Measurements from ENCODE around the gene ZNF565. TPM values are rescaled to one million over a fixed set of nuclear protein-coding genes. Genes with fewer than 3 reads are reported as not detected.

Gene ZNF565
- total RNA-seq, 4 donors from 2014 or later = 1.4 to 4.5 (median 3.7) TPM

DNA sequence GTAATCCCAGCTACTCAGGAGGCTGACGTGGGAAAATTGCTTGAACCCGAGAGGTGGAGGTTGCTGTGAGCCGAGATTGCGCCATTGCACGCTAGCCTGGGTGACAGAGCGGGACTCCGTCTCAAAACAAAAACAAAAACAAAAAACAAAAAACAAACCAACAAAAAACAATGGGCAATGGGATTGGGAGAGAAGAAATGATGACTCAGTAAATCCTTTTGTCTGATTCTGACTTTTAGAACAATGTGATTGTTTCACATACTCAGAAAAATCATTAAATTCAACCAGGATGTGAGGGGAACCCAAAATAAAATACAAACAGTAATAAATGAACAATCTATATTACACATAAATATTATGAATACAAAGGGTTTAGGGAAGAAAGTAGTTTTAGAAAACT is 5.1 kb downstream of the ZNF565 start:
- TF ChIP-seq POLR2A (IDR thresholded peaks at IDR 0.05) = no peak
- TF ChIP-seq, protein P1, sequence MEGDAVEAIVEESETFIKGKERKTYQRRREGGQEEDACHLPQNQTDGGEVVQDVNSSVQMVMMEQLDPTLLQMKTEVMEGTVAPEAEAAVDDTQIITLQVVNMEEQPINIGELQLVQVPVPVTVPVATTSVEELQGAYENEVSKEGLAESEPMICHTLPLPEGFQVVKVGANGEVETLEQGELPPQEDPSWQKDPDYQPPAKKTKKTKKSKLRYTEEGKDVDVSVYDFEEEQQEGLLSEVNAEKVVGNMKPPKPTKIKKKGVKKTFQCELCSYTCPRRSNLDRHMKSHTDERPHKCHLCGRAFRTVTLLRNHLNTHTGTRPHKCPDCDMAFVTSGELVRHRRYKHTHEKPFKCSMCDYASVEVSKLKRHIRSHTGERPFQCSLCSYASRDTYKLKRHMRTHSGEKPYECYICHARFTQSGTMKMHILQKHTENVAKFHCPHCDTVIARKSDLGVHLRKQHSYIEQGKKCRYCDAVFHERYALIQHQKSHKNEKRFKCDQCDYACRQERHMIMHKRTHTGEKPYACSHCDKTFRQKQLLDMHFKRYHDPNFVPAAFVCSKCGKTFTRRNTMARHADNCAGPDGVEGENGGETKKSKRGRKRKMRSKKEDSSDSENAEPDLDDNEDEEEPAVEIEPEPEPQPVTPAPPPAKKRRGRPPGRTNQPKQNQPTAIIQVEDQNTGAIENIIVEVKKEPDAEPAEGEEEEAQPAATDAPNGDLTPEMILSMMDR (IDR thresholded peaks at IDR 0.05) = no peak
- WGBS, 2 donors = 97 to 99% methylated on average over 7 of the region's 7 CpGs
- H3K4me3 ChIP-seq (ENCODE audit: low read depth, poor library complexity, severe bottlenecking) = no peak overlapping the region
- DNase-seq (ENCODE audit: low spot score in 2 of 2) = no peak
- intact Hi-C loops (cut with DNase I; ENCODE audit: low total_unique reads) = no loop called here

- TF ChIP-seq POLR2A (IDR thresholded peaks at IDR 0.05) = no peak
- TF ChIP-seq, protein P1 (IDR thresholded peaks at IDR 0.05) = no peak
- 81 to 85% methylated on average over 3 of the region's 3 CpGs for WGBS, 2 donors
- no peak overlapping the region for H3K4me3 ChIP-seq (ENCODE audit: low read depth, poor library complexity, severe bottlenecking)
- intact Hi-C loops (cut with DNase I; ENCODE audit: low total_unique reads) = no loop called here
- no peak for DNase-seq (ENCODE audit: low spot score in 2 of 2)
Observed at GRCh38 chr19:36207605-36208252, 6.7 kb downstream of the ZNF565 start.

DNA sequence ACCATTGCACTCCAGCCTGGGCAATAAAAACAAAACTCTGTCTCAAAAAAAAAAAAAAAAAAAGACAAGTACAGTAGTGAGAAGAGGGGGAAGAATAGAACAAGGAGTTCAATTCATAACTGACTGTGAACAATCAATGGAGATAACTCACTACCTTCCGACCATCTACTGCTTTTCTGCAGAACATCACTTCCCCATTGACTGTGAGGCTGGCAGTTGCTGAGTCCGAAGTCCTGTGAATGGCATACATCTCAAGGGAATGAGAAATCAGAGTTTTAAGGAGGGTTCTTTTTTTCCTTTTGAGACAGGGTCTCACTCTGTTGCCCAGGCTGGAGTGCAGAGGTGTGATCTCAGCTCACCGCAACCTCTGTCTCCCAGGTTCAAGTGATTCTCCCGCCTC is 11.2 kb downstream of the ZNF565 start:
- no peak for DNase-seq (ENCODE audit: low spot score in 2 of 2)
- intact Hi-C loops (cut with DNase I; ENCODE audit: low total_unique reads) = no loop called here
- TF ChIP-seq, protein P1 (IDR thresholded peaks at IDR 0.05) = no peak
- TF ChIP-seq POLR2A (IDR thresholded peaks at IDR 0.05) = no peak
- no peak overlapping the region for H3K4me3 ChIP-seq (ENCODE audit: low read depth, poor library complexity, severe bottlenecking)
- WGBS, 2 donors = 94 to 96% methylated on average over 4 of the region's 4 CpGs

- 91% methylated on average over 6 of the region's 6 CpGs for WGBS, 2 donors
- H3K4me3 ChIP-seq (ENCODE audit: low read depth, poor library complexity, severe bottlenecking) = no peak overlapping the region
- intact Hi-C loops (cut with DNase I; ENCODE audit: low total_unique reads) = no loop called here
- no peak for DNase-seq (ENCODE audit: low spot score in 2 of 2)
- no peak for TF ChIP-seq POLR2A (IDR thresholded peaks at IDR 0.05)
- TF ChIP-seq, protein P1 (IDR thresholded peaks at IDR 0.05) = no peak
Observed at GRCh38 chr19:36201684-36202083, 12.8 kb downstream of the ZNF565 start.

- 90 to 100% methylated on average over 2 of the region's 2 CpGs for WGBS, 2 donors
Observed at GRCh38 chr19:36198119-36198518, 16.3 kb downstream of the ZNF565 start.

More at GRCh38 chr19:36198119-36198518, 16.3 kb downstream of the ZNF565 start:
- TF ChIP-seq POLR2A (IDR thresholded peaks at IDR 0.05) = no peak
- TF ChIP-seq, protein P1 (IDR thresholded peaks at IDR 0.05) = no peak
- H3K4me3 ChIP-seq (ENCODE audit: low read depth, poor library complexity, severe bottlenecking) = no peak overlapping the region
- no peak for DNase-seq (ENCODE audit: low spot score in 2 of 2)
- intact Hi-C loops (cut with DNase I; ENCODE audit: low total_unique reads) = no loop called here
